ENCODE measurements around the gene PXN. TPM values are rescaled to one million over a fixed set of nuclear protein-coding genes. Genes with fewer than 3 reads are reported as not detected.

PXN gene
- total RNA-seq, 4 donors from 2014 or later, result 40.0 to 151 (median 73.1) TPM

DNA sequence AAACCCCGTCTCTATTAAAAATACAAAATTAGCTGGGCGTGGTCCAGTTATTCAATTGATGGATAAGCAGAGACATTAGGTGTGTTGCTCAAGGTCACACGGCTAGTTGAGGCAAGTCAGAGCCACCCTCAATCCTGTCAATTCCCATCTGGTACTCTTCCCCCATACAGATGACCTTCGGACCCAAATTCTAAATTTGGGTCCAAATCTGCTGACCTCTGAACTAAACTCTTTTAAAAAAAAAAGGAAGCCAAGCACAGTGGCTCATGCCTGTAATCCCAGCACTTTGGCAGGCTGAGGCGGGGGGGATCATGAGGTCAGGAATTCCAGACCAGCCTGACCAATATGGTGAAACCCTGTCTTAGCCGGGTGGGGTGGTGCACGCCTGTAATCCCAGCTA is 94.9 kb downstream of the PXN start:
- ATAC-seq (ENCODE audit: low FRiP score) (no peak), DNase-seq (ENCODE audit: low spot score) (no peak)
- TF ChIP-seq, protein P1, sequence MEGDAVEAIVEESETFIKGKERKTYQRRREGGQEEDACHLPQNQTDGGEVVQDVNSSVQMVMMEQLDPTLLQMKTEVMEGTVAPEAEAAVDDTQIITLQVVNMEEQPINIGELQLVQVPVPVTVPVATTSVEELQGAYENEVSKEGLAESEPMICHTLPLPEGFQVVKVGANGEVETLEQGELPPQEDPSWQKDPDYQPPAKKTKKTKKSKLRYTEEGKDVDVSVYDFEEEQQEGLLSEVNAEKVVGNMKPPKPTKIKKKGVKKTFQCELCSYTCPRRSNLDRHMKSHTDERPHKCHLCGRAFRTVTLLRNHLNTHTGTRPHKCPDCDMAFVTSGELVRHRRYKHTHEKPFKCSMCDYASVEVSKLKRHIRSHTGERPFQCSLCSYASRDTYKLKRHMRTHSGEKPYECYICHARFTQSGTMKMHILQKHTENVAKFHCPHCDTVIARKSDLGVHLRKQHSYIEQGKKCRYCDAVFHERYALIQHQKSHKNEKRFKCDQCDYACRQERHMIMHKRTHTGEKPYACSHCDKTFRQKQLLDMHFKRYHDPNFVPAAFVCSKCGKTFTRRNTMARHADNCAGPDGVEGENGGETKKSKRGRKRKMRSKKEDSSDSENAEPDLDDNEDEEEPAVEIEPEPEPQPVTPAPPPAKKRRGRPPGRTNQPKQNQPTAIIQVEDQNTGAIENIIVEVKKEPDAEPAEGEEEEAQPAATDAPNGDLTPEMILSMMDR (IDR thresholded peaks at IDR 0.05), result no peak

GRCh38 chr12:120169946-120170345 is 95.6 kb downstream of the PXN start:
- ATAC-seq (ENCODE audit: low FRiP score) (no peak), DNase-seq (ENCODE audit: low spot score) (no peak)
- TF ChIP-seq, protein P1 (IDR thresholded peaks at IDR 0.05), result no peak

DNA sequence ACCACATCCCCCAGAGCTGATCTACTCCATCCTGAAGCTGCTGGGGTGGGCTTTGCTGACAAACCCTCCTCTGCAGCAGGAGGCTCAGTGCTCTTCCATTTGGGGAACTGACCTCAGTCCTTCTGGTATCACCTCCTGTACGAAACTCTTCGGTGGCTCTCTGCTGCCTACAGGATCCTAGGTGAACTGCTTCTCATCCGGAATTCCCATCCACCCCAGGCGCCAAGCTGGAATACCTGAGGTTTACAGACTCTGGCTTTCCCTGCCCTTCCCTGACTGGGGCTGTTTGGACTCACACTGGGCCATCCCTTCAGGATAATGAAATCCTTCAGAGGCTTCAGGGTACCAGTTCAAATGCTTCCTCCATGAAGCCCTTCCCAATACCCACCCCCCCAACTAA is 97.2 kb downstream of the PXN start:
- TF ChIP-seq, protein P1 (IDR thresholded peaks at IDR 0.05), result no peak
- ATAC-seq (ENCODE audit: low FRiP score), result no peak
- no peak for DNase-seq (ENCODE audit: low spot score)

DNA sequence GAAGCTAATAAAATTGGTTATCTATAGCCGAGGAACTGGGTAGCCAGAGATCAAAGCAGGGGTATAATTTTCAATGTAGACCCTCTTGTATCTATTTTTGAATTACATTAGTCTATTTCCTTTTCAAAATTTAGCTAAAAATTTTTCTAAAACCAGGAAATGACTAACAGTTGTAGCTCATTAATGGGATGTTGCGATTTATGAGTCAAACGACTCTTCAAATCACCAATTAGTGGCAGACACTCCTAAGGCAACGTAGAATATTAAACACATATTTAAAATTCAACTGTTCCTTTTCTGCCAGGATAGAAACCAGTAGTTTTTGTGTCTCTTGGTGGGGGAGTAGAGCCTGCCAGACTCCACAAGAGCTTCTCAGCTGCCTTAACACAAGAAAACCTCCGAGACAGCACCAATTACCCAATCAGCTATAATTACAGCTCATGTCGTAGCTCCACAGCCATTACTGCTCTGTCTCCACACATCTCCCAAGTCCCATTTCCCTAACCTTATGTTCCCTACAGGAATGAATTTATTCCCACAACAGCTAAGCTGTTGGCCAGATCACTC is 97.9 kb downstream of the PXN start:
- no peak for ATAC-seq (ENCODE audit: low FRiP score)
- TF ChIP-seq, protein P1 (IDR thresholded peaks at IDR 0.05), result no peak
- DNase-seq (ENCODE audit: low spot score), result no peak

GRCh38 chr12:120164293-120164692 is 101.2 kb downstream of the PXN start:
- TF ChIP-seq, protein P1 (IDR thresholded peaks at IDR 0.05), result no peak
- ATAC-seq (ENCODE audit: low FRiP score) (no peak), DNase-seq (ENCODE audit: low spot score) (no peak)

GRCh38 chr12:120162763-120163162 is 102.8 kb downstream of the PXN start:
- DNase-seq (ENCODE audit: low spot score) (no peak), ATAC-seq (ENCODE audit: low FRiP score) (no peak)
- TF ChIP-seq, protein P1 (IDR thresholded peaks at IDR 0.05), result no peak

GRCh38 chr12:120161852-120162251 is 103.7 kb downstream of the PXN start:
- DNase-seq (ENCODE audit: low spot score) (no peak), ATAC-seq (ENCODE audit: low FRiP score) (no peak)
- TF ChIP-seq, protein P1 (IDR thresholded peaks at IDR 0.05), result no peak

Data from omental fat pad (tissue), 4 donors.